Tibial nerve (tissue), 3 donors: Measurements from ENCODE around the gene AVEN.

Source experiments
- EP300 ChIP-seq, 2 donors: sonication (generic); formaldehyde crosslinking; IDR thresholded peaks; one replicate each; pipeline ENCODE4 v1.6.1; 2017; ENCODE audit warnings: antibody characterized with exemption in 2 of 2, mild to moderate bottlenecking in 1 of 2
- POLR2A ChIP-seq, 2 donors: fragments of 450-650 bp; IDR thresholded peaks; one replicate each; pipeline ENCODE4 v1.6.1; 2017; ENCODE audit warnings: antibody characterized with exemption in 2 of 2, mild to moderate bottlenecking in 2 of 2, moderate library complexity in 2 of 2

DNA sequence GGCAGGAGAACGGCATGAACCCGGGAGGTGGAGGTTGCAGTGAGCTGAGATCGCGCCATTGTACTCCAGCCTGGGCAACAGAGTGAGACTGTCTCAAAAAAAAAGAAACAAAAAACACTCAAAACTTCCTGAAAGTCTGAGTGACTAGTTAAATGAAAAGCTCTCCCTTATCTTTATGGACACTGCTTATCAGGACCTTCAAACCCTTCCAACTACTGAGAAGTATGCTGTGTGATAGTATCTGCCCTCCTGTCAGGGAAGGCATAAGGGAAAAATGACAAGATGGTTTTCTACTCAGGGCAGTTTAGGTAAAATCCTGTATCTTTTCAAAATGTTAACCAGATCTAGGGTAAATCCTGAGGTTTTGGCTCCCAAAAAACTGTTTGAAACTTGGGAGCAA is 40.9 kb upstream of the AVEN start:
- TF ChIP-seq POLR2A (IDR thresholded peaks at IDR 0.05) (no peak), EP300 (IDR thresholded peaks at IDR 0.05) (no peak)
